ENCODE results near the gene DYNLT3. TPM values are rescaled to one million over a fixed set of nuclear protein-coding genes. Genes with fewer than 3 reads are reported as not detected.

Gene DYNLT3
- total RNA-seq, 1 donor from 2014 or later: 27.5 TPM

DNA sequence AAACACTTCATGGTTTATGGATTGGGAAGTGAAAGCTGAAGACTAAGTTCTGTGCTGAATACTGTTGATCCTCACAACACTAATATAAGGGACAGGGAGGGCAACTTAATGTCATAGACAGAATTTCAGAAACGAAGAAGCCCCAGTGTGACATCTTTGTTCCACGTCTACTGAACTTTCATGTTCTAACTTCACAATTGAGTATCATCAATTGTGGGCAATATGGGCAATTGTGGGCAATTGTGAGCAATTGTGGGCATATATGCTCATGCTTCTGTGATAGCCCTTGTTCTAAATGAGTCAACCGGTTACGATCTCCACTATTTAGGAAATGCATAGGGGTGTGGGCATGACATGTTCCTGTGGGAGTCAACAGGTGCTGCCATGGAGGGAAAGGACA, 33.8 kb downstream of the DYNLT3 start:
- Mint-ChIP-seq H3K4me3 (ENCODE audit: unreplicated experiment) (no peak overlapping the region), H3K9me3 (ENCODE audit: unreplicated experiment) (peaks cover 8% of the 10 kb centered on the region), H3K36me3 (ENCODE audit: unreplicated experiment) (no peaks in the 10 kb centered on the region), H3K4me1 (ENCODE audit: unreplicated experiment) (peaks cover 4% of the 10 kb centered on the region), H3K27me3 (ENCODE audit: unreplicated experiment) (peaks cover 16% of the 10 kb centered on the region), H3K27ac (ENCODE audit: unreplicated experiment) (no peak overlapping the region)
- no peak for DNase-seq (ENCODE audit: extremely low spot score, unreplicated experiment)
- TF ChIP-seq, protein P1, sequence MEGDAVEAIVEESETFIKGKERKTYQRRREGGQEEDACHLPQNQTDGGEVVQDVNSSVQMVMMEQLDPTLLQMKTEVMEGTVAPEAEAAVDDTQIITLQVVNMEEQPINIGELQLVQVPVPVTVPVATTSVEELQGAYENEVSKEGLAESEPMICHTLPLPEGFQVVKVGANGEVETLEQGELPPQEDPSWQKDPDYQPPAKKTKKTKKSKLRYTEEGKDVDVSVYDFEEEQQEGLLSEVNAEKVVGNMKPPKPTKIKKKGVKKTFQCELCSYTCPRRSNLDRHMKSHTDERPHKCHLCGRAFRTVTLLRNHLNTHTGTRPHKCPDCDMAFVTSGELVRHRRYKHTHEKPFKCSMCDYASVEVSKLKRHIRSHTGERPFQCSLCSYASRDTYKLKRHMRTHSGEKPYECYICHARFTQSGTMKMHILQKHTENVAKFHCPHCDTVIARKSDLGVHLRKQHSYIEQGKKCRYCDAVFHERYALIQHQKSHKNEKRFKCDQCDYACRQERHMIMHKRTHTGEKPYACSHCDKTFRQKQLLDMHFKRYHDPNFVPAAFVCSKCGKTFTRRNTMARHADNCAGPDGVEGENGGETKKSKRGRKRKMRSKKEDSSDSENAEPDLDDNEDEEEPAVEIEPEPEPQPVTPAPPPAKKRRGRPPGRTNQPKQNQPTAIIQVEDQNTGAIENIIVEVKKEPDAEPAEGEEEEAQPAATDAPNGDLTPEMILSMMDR (IDR thresholded peaks at IDR 0.05): no peak

DNA sequence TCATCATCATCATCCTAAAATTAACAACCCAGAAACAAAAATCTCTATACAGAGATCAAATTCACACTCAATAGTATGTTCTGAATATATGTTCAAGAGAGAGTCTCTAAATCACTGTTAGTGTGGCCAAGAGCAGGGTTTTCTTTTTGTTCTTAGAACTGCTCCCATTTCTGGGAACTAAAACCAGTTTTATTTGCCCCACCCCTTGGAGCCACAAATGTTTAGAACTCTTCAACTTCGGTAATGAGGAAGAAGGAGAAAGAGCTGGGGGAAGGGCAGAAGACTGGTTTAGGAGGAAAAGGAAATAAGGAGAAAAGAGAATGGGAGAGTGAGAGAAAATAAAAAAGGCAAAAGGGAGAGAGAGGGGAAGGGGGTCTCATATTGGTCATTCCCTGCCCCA, 35.3 kb downstream of the DYNLT3 start:
- H3K4me1 Mint-ChIP-seq (ENCODE audit: unreplicated experiment): peaks cover 4% of the 10 kb centered on the region
- no peaks in the 10 kb centered on the region for H3K36me3 Mint-ChIP-seq (ENCODE audit: unreplicated experiment)
- H3K27me3 Mint-ChIP-seq (ENCODE audit: unreplicated experiment): peaks cover 16% of the 10 kb centered on the region
- TF ChIP-seq, protein P1 (IDR thresholded peaks at IDR 0.05): no peak
- no peak for DNase-seq (ENCODE audit: extremely low spot score, unreplicated experiment)
- no peak overlapping the region for H3K27ac Mint-ChIP-seq (ENCODE audit: unreplicated experiment)
- H3K9me3 Mint-ChIP-seq (ENCODE audit: unreplicated experiment): peaks cover 8% of the 10 kb centered on the region
- H3K4me3 Mint-ChIP-seq (ENCODE audit: unreplicated experiment): no peak overlapping the region

DNA sequence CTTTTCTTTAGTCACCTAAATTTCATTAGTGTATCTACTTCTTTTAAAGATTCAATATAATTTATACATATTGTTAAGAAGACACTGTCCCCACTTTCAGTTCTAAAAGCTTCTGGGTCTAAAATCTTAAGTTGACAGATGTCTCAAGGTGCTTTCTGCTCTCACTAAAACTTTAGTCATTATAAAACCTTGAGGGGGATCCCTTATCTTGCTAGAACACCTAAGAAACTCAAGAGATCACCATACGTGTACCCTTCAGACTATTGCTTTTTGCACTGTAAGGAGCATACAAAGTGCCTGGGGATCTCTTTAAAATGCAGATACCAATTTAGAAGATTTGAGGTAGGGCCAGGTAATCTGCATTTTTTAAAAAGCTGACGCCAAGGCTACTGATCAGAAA, 37.4 kb downstream of the DYNLT3 start:
- Mint-ChIP-seq H3K4me1 (ENCODE audit: unreplicated experiment) (peaks cover 4% of the 10 kb centered on the region), H3K9me3 (ENCODE audit: unreplicated experiment) (peaks cover 8% of the 10 kb centered on the region), H3K27ac (ENCODE audit: unreplicated experiment) (no peak overlapping the region), H3K27me3 (ENCODE audit: unreplicated experiment) (peaks cover 11% of the 10 kb centered on the region), H3K4me3 (ENCODE audit: unreplicated experiment) (no peak overlapping the region), H3K36me3 (ENCODE audit: unreplicated experiment) (no peaks in the 10 kb centered on the region)
- DNase-seq (ENCODE audit: extremely low spot score, unreplicated experiment): no peak
- TF ChIP-seq, protein P1 (IDR thresholded peaks at IDR 0.05): no peak

DNA sequence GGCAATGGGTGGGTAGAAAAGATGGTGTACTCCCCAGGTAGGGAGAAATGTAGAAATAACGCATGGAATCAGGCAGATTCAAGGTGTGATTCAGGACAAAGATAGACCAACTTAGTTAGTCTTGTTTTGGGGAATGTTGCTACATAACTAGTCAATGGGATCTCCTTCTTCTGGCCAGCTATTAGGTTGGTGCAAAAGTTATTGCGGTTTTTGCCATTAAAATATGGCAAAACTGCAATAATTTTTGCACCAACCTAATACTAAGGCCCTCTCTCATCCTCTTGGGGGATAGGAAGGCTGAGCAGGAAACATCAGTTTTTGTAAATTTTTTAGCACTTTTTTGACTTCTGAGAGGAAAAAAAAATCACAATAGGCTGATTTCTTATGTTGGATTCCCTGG, 44.3 kb downstream of the DYNLT3 start:
- no peak for DNase-seq (ENCODE audit: extremely low spot score, unreplicated experiment)
- Mint-ChIP-seq H3K4me1 (ENCODE audit: unreplicated experiment) (peaks cover 3% of the 10 kb centered on the region), H3K27ac (ENCODE audit: unreplicated experiment) (no peak overlapping the region), H3K4me3 (ENCODE audit: unreplicated experiment) (no peak overlapping the region), H3K36me3 (ENCODE audit: unreplicated experiment) (no peaks in the 10 kb centered on the region), H3K9me3 (ENCODE audit: unreplicated experiment) (no peaks in the 10 kb centered on the region), H3K27me3 (ENCODE audit: unreplicated experiment) (no peaks in the 10 kb centered on the region)
- TF ChIP-seq, protein P1 (IDR thresholded peaks at IDR 0.05): no peak

DNA sequence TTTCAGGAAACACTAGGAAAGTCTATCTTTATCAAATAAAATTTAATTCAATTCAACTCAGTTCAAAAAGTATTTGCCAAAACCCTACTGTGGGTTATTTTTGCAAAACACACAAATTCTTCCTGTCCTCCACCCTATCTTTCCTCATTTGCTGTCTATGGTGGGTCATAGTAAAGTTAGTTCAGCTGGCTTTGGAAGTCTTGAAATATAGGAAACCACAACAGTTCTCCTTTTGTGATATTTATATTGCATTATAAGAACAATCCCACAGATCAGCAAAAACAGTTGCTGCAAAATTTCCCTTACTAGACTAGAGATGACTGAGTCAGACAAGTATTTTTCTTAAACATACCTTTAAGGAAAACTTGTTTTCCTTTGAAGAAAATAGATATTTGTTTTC, 45.3 kb downstream of the DYNLT3 start:
- Mint-ChIP-seq H3K4me3 (ENCODE audit: unreplicated experiment) (no peak overlapping the region), H3K27ac (ENCODE audit: unreplicated experiment) (no peak overlapping the region), H3K9me3 (ENCODE audit: unreplicated experiment) (no peaks in the 10 kb centered on the region), H3K36me3 (ENCODE audit: unreplicated experiment) (no peaks in the 10 kb centered on the region), H3K27me3 (ENCODE audit: unreplicated experiment) (no peaks in the 10 kb centered on the region), H3K4me1 (ENCODE audit: unreplicated experiment) (peaks cover 3% of the 10 kb centered on the region)
- no peak for DNase-seq (ENCODE audit: extremely low spot score, unreplicated experiment)
- TF ChIP-seq, protein P1 (IDR thresholded peaks at IDR 0.05): no peak
